ENCODE data around the gene MUTYH. TPM values are rescaled to one million over a fixed set of nuclear protein-coding genes. Genes with fewer than 3 reads are reported as not detected.
"Not testable (repeated sequence)": the region's sequence is repeated elsewhere in the genome, so short reads cannot be mapped to it uniquely, and the experiment has no call there.

Gene MUTYH
- total RNA-seq, 4 donors from 2014 or later: 10.1 to 20.6 (median 11.0) TPM

- H3K4me1 ChIP-seq: peaks cover 16 to 18% of the 10 kb centered on the region in 2 donors
- no peaks in the 10 kb centered on the region for H3K27me3 ChIP-seq
- ATAC-seq: no peak
- H3K4me3 ChIP-seq: no peak overlapping the region
- H3K27ac ChIP-seq: no peak overlapping the region
- H3K36me3 ChIP-seq: no peaks in the 10 kb centered on the region
- intact Hi-C loops (cut with DNase I; ENCODE audit: low total_unique reads) (loop anchor here (5.0 kb wide), 1 partner anchor 73 kb away; no protein-coding TSS in a partner anchor), in situ Hi-C loops (cut with MboI; ENCODE audit: low sequenced_read_pairs in 4 of 4) (loop anchor here (5.0 to 10.0 kb wide), 3 partner anchors 128 to 211 kb away; partner anchors contain the start of gene TESK2 (in 3 of the 4))
- DNase-seq: no peak
- TF ChIP-seq POLR2A (IDR thresholded peaks at IDR 0.05) (no peak), CTCF (IDR thresholded peaks at IDR 0.05 in 4 of 5, conservative IDR thresholded peaks at IDR 0.05 in 1 of 5) (no peak)
- H3K9me3 ChIP-seq: no peaks in the 10 kb centered on the region
Observed at GRCh38 chr1:45364294-45364693, 24.1 kb upstream of the MUTYH start.

DNA sequence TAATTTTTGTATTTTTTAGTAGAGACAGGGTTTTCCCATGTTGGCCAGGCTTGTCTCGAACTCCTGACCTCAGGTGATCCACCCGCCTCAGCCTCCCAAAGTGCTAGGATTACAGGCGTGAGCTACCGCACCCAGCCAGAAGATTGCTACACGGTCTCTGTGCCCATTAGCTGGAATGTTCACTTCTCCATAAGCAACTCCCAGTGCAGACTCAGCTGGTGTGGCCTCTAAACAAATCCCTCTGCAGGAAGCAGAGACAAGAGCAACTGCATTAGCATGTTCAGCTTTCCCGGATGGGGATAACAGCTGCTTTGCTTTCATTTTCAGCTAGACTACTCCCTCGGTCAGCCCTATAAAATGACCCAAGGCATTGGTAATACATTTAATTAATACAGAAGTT is 20.7 kb upstream of the MUTYH start:
- H3K36me3 ChIP-seq, H3K27me3 ChIP-seq, H3K9me3 ChIP-seq: not testable (repeated sequence)
- ATAC-seq (peak; percentile 68 to 83), DNase-seq (peak; percentile 52 to 74)
- TF ChIP-seq CTCF (IDR thresholded peaks at IDR 0.05 in 4 of 5, conservative IDR thresholded peaks at IDR 0.05 in 1 of 5): peak in 1 of 5 experiments; percentile 26
- peaks cover 25 to 26% of the 10 kb centered on the region in 2 donors for H3K4me1 ChIP-seq
- intact Hi-C loops (cut with DNase I; ENCODE audit: low total_unique reads) (loop anchor here (1.0 to 5.0 kb wide), 3 partner anchors 76 to 209 kb away; no protein-coding TSS in a partner anchor), in situ Hi-C loops (cut with MboI; ENCODE audit: low sequenced_read_pairs in 4 of 4) (loop anchor here (5.0 to 10.0 kb wide), 3 partner anchors 131 to 214 kb away; partner anchors contain the start of gene TESK2 (in 3 of the 4))
- peak overlapping the region in 3 of 4 donors; percentile 20 to 26 (median 21) for H3K4me3 ChIP-seq
- peak overlapping the region; percentile 84 to 89 (median 86) for H3K27ac ChIP-seq

- ATAC-seq: peak; percentile 76 to 77
- peaks cover 31 to 33% of the 10 kb centered on the region in 2 donors for H3K4me1 ChIP-seq
- TF ChIP-seq CTCF (IDR thresholded peaks at IDR 0.05 in 4 of 5, conservative IDR thresholded peaks at IDR 0.05 in 1 of 5) (peak; percentile 67 to 76 (median 71)), POLR2A (IDR thresholded peaks at IDR 0.05) (no peak)
- H3K9me3 ChIP-seq: no peaks in the 10 kb centered on the region
- in situ Hi-C loops (cut with MboI; ENCODE audit: low sequenced_read_pairs in 4 of 4) (loop anchor here (5.0 to 10.0 kb wide), 3 partner anchors 132 to 215 kb away; partner anchors contain the start of gene TESK2 (in 4 of the 4)), intact Hi-C loops (cut with DNase I; ENCODE audit: low total_unique reads) (loop anchor here (1.0 to 5.0 kb wide), 3 partner anchors 77 to 210 kb away; no protein-coding TSS in a partner anchor)
- peak; percentile 56 to 70 for DNase-seq
- no peaks in the 10 kb centered on the region for H3K27me3 ChIP-seq
- H3K27ac ChIP-seq: peak overlapping the region; percentile 84 to 89 (median 86)
- H3K4me3 ChIP-seq: peak overlapping the region in 2 of 4 donors; percentile 27 to 29
- H3K36me3 ChIP-seq: no peaks in the 10 kb centered on the region
Observed at GRCh38 chr1:45359882-45360513, 19.8 kb upstream of the MUTYH start.

DNA sequence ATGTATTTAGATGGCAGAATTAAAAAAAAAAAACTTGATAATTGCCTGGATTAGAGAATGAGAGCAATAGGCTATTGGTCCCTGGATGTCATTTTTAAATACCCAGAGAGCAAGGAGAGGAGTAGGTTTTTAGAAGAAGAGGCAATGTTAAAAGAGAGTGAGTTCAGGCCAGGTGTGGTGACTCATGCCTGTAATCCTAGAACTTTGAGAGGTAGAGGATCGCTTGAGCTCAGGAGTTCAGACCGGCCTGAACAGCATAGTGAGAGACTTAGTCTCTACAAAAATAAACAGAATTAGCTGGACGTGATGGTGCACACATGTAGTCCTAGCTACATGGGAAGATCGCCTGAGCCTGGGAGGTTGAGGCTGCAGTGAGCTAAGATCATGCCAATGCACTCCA is 15.9 kb upstream of the MUTYH start:
- Histone ChIP-seq H3K4me1 (peaks cover 46 to 50% of the 10 kb centered on the region in 2 donors), H3K9me3 (no peaks in the 10 kb centered on the region), H3K4me3 (no peak overlapping the region), H3K27ac (peak overlapping the region; percentile 53 to 82 (median 70)), H3K36me3 (no peaks in the 10 kb centered on the region), H3K27me3 (no peaks in the 10 kb centered on the region)
- DNase-seq (peak; percentile 50 to 62), ATAC-seq (peak; percentile 71 to 79)
- intact Hi-C loops (cut with DNase I; ENCODE audit: low total_unique reads) (no loop called here), in situ Hi-C loops (cut with MboI; ENCODE audit: low sequenced_read_pairs in 4 of 4) (loop anchor here in 2 of 4 donors (5.0 to 10.0 kb wide), 2 partner anchors 136 to 209 kb away; partner anchors contain the start of gene TESK2 (in 1 of the 2))
- TF ChIP-seq CTCF (IDR thresholded peaks at IDR 0.05 in 4 of 5, conservative IDR thresholded peaks at IDR 0.05 in 1 of 5): no peak
- no peak for TF ChIP-seq POLR2A (IDR thresholded peaks at IDR 0.05)
